NB4 (cell line): ENCODE data around the gene MEGF9.

Experiments used
- DNase-seq: peaks from one replicate; pipeline ENCODE4 v3.0.0; 2010; ENCODE audit warnings: low read depth
- H3K4me3 ChIP-seq: one replicate; pipeline ENCODE4 v1.5.1; 2011; ENCODE audit warnings: mild to moderate bottlenecking, low read depth, low read length, moderate library complexity
- MYC ChIP-seq: IDR thresholded peaks from 2 replicates; pipeline ENCODE4 v1.6.1; 2011; ENCODE audit warnings: low read depth, low read length
- POLR2A ChIP-seq: IDR thresholded peaks from 2 replicates; pipeline ENCODE4 v1.6.1; 2011; ENCODE audit warnings: mild to moderate bottlenecking; ENCODE audit not compliant: insufficient read length; ENCODE audit errors: extremely low read depth
- TF ChIP-seq, protein P1 (sequence below): IDR thresholded peaks from one replicate; pipeline ENCODE4 v1.5.1; 2012; ENCODE audit warnings: low read depth, low read length
- TF ChIP-seq, protein P2 (sequence below): IDR thresholded peaks from 2 replicates; pipeline ENCODE4 v1.6.1; 2011; ENCODE audit warnings: low read depth, low read length

Gene MEGF9

DNA sequence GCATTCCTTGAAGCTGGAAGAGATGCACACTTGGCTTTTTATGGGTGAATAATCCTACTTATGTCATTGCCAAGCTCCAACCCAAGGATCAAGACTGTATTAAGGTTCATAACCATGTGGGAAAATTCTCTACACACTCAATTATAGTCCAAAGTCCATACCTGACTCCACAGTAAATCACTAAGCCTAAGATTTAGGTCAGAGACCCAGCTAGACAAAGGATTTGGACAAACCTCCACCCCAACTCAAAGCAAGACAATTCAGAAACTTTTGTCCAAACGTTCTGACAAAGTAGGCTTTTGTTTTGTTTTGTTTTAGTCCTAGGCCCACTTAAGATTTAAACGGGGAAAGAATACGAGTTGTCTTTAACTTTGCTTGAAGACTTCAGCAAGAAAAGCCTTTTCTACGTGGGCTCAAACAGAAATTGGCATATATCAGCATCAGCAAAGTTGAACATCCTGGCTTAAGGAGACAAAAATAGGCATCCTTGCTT lies 1.7 kb downstream of the MEGF9 start:
- peak overlapping the region; percentile 49 for H3K4me3 ChIP-seq
- no peak for TF ChIP-seq MYC
- TF ChIP-seq, protein P1, sequence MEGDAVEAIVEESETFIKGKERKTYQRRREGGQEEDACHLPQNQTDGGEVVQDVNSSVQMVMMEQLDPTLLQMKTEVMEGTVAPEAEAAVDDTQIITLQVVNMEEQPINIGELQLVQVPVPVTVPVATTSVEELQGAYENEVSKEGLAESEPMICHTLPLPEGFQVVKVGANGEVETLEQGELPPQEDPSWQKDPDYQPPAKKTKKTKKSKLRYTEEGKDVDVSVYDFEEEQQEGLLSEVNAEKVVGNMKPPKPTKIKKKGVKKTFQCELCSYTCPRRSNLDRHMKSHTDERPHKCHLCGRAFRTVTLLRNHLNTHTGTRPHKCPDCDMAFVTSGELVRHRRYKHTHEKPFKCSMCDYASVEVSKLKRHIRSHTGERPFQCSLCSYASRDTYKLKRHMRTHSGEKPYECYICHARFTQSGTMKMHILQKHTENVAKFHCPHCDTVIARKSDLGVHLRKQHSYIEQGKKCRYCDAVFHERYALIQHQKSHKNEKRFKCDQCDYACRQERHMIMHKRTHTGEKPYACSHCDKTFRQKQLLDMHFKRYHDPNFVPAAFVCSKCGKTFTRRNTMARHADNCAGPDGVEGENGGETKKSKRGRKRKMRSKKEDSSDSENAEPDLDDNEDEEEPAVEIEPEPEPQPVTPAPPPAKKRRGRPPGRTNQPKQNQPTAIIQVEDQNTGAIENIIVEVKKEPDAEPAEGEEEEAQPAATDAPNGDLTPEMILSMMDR = no peak
- no peak for TF ChIP-seq POLR2A
- TF ChIP-seq, protein P2, sequence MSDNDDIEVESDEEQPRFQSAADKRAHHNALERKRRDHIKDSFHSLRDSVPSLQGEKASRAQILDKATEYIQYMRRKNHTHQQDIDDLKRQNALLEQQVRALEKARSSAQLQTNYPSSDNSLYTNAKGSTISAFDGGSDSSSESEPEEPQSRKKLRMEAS = no peak
- DNase-seq = no peak

DNA sequence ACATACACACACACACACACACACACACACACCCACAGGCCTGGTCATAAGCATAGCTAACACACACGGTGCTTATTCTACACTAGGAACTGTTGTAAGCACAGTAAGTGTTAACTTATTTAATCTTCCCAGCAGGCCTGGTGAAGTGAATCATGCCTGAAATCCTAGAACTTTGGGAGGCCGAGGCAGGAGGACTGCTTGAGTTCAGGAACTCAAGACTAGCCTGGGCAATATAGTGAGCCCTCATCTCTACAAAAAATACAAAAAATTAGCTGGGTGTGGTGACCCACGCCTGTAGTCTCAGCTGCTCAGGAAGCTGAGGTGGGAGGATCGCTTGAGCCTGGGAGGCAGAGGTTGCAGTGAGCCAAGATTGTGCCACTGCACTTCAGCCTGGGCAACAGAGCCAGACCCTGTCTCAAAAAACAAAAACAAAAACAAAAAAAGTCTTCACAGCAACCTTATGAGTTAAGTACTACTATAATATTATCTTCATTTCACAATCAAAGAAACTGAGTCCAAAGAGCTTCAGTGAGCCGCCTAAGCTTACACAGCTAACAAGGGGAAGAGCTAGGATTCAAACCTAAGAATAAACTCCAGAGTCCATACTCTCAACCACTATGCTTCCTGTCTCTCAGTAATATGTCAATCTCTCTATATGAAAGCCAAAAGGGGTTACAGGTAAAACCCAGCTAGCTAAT lies 2.3 kb downstream of the MEGF9 start:
- peak overlapping the region; percentile 49 for H3K4me3 ChIP-seq
- TF ChIP-seq, protein P2 = no peak
- TF ChIP-seq POLR2A = no peak
- TF ChIP-seq MYC = no peak
- TF ChIP-seq, protein P1 = no peak
- DNase-seq = no peak

DNA sequence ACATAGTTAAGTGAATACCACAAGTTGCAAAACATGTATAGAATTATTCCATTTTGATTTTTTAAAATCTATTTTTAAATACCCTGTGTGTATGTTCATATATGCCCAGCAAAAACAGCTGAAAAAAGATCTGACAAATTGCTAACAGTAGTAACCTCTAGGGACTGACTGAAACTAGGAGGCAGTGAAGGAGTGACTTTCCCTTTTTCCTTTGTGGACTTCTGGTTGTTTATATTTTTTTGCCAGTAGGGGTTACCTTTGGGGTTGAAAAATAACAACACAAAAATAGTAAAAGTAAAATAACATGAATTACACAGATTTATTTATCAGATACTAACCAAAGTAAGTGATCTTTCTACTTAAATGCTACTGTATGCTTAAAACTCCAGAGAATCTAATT lies 2.9 kb downstream of the MEGF9 start:
- no peak for DNase-seq
- TF ChIP-seq POLR2A (no peak), MYC (no peak)
- TF ChIP-seq, protein P1 = no peak
- no peak overlapping the region for H3K4me3 ChIP-seq

DNA sequence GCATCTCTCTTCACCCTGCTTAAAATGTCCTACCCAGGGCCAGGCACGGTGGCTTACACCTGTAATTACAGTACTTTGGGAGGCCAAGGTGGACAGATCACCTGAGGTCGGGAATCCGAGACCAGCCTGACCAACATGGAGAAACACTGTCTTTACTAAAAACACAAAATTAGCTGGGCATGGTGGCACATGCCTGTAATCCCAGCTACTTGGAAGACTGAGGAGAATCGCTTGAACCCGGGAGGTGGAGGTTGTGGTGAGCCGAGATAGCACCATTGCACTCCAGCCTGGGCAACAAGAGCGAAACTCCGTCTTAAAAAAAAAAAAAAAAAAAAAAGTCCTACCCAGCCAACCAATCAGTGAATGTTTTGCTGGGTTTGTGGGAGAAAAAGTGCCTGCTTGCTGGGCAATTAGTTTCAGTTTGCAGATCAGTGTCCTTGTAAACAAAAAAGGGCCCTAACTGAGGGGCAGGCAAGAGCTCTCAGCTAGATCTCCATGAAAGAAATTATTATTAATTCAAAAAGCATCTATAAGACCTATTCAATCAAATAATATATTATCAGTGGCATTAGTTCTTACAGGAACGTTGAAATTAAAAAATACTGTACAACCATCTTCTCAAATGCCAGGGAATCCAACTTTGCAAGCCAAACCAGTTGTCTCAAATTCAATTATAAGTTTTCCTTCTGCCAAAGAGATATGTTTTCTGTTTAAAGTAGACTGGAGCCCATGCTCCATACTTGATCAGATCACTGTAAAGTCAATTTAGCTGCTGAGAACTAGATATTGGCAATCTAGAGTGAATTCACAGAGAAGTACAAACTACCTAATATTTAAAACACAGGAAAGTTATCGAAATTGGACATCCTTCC lies 3.9 kb downstream of the MEGF9 start:
- H3K4me3 ChIP-seq = peak overlapping the region; percentile 4
- peak; percentile 61 for DNase-seq
- TF ChIP-seq, protein P2 = no peak
- peak; percentile 18 for TF ChIP-seq POLR2A
- TF ChIP-seq, protein P1 = no peak
- no peak for TF ChIP-seq MYC

DNA sequence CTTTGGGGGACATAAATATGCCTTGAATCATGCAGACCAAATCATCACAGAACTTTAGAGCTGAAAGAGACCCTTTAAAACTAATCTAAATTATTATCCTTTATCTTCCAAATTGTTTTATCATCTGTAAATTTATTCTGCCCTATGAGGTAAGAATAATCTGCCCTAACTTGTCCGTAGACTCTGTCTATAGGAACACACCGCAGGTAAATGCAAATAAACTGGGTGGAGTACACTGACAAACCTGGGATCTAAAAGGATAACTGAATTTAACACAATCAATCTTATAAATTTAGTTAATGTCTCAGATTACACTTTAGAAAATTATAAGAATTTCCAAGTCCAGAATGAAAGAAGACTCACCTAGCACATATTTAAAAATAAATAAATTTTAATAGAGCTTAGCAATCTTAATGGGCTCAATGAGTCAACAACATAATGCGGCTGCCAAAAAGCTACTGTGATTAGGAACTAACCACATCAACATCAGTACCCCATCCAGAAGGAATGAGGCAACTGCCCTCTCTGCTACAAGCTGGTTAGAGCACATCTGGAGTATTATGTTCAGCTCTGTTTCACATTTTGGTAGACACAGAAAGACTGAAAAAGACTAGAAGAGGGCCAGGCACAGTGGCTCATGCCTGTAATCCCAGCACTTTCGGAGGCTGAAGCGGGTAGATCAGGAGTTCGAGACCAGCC lies 5.6 kb downstream of the MEGF9 start:
- TF ChIP-seq POLR2A = no peak
- H3K4me3 ChIP-seq = no peak overlapping the region

DNA sequence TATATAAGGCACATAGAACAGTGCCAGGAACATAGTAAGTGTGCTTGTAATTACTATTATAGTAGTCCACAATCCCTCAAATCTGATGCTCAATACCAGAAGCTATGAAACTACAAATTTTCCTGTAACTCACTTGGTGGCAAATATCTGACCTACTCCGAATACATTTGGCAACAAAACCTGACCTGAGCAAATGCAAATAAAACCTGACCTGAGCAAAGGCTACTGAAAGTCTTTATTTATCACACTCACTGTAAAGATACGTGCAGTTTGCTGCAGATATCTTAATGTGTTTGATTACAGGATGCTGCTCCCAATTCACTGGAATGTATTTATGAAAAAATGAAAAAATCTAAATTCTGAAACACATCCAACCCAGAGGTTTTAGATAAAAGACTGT lies 7.1 kb downstream of the MEGF9 start:
- no peak overlapping the region for H3K4me3 ChIP-seq
- no peak for DNase-seq
- TF ChIP-seq, protein P1 = no peak
- TF ChIP-seq MYC = no peak
- TF ChIP-seq, protein P2 = no peak
- TF ChIP-seq POLR2A = no peak

More for the DNA sequence above, 5.6 kb downstream of the MEGF9 start:
- no peak for DNase-seq
